GM12891 (cell line): ENCODE data around the gene SH2B2.

Experiments used
- POLR2A ChIP-seq: IDR thresholded peaks from 2 replicates; pipeline ENCODE4 v1.6.1; 2011; ENCODE audit warnings: low read depth, low read length, control low read depth
- SPI1 ChIP-seq: IDR thresholded peaks from 2 replicates; pipeline ENCODE4 v1.6.1; 2011; ENCODE audit warnings: low read depth, low read length, control low read depth
- TAF1 ChIP-seq: IDR thresholded peaks from 2 replicates; pipeline ENCODE4 v1.6.1; 2011; ENCODE audit warnings: low read depth, low read length, control low read depth

DNA sequence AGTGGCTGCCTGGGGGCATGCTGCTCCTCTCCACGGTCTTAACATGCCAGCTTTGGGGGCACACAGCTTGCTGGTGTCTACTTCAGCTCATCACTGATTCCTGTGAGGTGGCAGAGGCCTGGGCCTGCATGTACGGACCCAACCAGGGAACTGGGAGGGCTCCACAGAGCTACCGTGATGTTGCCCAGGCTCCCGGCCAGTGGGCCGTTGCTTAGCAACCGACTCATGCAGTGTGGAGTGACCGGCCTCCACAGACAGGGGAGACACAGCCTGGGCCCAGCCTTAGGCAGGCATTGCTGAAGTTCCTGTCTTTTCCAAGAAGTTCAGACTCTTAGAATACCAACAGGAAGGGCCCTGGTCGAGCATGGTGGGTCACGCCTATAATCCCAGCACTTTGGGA lies 25.8 kb upstream of the SH2B2 start:
- TF ChIP-seq SPI1 (no peak), POLR2A (no peak), TAF1 (no peak)
